GM18520 (cell line): ENCODE measurements around the gene CHDH.

Experiments
- ATAC-seq: cut with Tn5 transposase; IDR thresholded peaks from one replicate; pipeline ENCODE4 v1.9.1; 2021; ENCODE audit not compliant: unreplicated experiment

CHDH gene, protein sequence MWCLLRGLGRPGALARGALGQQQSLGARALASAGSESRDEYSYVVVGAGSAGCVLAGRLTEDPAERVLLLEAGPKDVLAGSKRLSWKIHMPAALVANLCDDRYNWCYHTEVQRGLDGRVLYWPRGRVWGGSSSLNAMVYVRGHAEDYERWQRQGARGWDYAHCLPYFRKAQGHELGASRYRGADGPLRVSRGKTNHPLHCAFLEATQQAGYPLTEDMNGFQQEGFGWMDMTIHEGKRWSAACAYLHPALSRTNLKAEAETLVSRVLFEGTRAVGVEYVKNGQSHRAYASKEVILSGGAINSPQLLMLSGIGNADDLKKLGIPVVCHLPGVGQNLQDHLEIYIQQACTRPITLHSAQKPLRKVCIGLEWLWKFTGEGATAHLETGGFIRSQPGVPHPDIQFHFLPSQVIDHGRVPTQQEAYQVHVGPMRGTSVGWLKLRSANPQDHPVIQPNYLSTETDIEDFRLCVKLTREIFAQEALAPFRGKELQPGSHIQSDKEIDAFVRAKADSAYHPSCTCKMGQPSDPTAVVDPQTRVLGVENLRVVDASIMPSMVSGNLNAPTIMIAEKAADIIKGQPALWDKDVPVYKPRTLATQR

DNA sequence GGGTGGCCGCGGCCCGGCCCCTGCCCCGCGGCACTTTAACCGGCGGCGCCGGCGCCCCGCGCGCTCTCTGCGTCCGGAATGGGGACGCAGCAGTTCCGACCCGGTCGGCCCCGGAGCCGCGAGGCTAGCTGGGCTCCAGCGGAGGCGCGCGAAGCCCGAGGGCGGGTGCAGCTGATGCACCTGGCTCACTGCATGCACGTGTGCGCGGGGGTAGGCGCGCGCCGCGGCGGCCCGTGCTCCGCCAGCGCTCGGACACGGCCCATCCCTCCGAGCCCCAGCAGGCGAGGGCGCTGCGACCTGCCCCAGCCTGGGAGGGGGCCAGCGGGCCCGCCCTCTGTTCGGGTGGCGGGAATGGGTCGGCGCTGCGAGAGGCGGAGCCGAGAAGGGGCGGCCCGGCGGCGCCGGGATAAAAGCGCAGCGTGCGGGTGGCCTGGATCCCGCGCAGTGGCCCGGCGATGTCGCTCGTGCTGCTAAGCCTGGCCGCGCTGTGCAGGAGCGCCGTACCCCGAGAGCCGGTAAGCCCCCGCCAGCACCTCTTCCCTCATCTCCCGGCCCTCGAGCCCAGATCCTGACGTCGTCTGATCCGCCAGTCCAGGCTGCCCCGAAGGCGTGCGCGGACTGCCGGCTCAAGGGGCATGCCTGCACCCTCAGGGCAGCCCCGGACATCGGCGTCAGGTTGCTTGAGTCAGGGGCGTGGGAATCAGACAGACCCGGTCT, at the start of gene CHDH, which contains the start of gene IL17RB:
Gene CHDH, minus strand, starts transcription at position 286 of the 717 bp plus-strand sequence. CDS start 22,411 bp downstream, outside the sequence.
Gene IL17RB, plus strand, starts transcription at position 435 of the 717 bp plus-strand sequence. Its CDS starts 21 bp downstream, at position 456.
- peak; percentile 25 for ATAC-seq

- ATAC-seq, result no peak
Measured at GRCh38 chr3:53892286-53892637, 46.0 kb upstream of the CHDH start.

DNA sequence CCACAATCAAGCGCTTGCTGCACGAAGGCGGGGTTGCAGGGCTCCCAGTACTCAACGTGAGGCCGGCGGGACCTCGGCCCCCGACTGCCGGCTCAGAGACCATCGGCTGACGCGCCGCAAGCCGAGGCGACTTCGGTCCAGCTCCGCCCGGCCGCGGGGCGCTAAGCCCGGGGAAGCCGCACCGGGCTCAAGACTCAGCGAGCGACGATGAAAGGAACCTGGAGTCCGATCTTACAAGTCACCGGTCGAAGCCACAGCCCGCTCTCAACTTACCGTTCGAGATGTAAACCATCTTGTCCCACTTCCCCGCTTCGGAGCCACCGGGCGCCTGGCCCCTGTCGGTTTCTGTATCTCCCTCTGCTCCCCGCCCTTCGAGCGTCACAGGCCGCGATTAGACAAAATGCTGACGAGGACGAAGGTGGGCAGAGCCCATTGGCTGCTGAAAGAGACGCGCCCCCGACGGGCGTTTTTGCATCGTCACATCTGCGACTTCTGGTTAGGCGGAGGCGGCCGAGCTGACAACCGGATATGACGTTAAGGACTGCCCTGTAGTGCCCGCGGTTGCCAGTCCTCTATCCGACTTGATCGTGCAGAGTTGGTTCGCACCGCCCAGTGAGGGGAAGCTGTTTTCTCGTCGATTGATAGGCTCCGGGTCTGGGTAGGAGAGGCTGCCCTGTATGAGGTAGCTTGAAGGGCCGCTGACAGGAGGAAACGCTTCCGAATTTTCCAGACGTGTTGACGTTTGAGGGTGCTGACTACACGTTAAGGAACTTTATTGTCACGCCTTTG, 45.5 kb upstream of the CHDH start, which contains the start of gene SELENOK:
Gene SELENOK, minus strand, starts transcription at position 363 of the 789 bp plus-strand sequence.
- ATAC-seq, result peak; percentile 93

DNA sequence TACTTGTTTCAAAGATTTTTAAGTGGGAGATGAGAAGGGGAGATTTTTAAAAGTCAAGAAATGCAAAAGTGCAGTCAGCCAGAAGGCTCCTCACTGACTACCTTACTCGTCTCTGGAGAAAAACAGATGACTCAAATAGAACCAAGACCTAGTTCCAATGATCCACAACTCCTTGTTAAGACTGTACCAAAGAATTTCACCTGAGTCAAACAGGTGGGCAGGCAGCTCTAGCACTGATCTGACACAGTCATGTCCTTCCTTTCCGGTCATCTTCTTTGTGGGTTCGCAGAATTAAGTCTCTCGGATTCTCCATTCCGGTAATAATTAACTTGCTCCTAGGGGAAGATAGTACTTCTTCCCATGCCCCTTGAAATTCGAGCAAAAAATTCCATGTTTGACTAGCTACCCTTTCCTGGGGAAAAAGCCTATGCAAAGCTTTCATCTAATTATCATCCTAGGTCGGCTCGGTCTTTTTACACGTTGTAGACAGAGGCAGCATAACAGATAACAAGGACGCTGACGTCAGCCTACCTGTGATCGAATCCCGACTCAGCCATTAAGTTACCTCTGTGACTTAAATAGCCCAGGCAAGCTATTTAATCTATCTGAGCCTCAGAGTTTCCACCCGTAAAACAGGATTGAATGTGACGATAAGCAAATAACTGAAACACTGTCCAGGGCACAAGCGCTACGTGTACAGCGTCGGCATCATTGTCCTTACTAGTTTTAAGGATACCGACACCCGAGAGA, 44.7 kb upstream of the CHDH start:
- ATAC-seq, result no peak

DNA sequence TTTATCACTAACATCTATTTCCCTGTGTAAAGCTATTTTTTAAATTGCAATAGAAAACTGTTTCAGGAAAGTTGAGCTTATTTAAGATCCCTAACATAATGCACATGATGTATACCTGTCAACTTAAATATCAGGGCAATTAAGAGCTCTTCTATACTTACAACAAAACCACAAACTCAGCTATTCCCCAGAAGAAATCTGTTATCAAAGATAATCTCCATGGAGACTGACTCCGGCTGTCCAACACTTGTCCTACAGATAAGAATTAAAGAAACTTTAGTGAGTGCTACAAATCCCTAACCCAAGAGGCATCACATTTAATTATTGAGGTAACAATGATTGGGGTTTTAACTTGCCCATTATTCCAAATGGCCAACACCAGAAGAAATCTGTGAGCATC, 42.0 kb upstream of the CHDH start:
- ATAC-seq, result no peak

DNA sequence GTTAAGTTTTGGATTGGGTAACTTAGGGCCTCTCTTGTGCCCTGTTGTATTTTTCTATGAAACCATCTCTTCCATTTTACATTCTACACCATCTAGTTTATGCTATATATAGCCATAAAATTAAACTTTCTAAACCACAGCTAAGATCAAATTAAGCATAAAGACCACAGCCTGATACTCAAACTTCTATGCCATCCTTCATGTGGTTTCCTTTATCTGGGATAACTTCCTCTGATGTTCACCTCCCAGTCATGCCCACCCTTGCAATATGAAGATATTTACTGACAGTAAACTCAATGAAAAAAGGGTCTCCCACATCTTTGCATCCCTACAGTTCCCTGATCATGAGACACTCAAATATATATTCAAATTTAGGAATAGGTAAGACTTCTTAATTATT, 41.2 kb upstream of the CHDH start:
- ATAC-seq, result no peak

DNA sequence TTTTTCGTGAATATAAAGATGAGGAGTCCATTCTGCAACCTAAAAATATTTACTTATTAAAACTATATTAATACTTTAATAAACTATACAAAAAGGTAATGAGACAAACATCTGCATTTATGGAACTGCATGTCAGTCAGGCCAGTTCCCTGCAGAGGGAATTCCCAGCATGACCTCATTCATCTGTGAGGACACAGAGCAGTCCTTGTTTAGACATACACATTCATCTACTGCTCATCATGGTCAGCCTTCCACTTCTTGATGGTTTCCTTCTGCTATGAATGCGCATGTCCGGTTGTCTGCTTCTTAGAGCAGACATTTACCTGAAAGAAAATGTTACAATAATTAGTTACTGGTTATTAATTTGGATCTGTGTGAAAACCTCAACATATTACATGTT, 39.0 kb upstream of the CHDH start:
- ATAC-seq, result no peak

DNA sequence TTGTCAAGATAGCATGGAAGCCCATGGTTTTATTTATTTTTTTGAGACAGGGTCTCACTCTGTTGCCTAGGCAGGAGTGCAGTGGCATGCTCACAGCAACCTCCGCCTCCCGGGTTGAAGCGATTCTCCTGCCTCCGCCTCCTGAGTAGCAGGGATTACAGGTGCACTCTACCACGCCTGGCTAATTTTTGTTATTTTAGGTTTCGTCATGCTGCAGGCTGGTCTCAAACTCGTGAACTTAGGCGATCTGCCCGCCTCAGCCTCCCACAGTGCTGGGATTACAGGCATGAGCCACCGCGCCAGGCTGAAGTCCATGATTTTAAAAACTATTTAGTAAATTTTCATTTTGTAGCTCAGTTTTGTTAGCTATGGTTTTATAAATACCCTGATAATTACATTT, 38.4 kb upstream of the CHDH start:
- ATAC-seq, result no peak

- ATAC-seq, result no peak
Measured at GRCh38 chr3:53883008-53883407, 36.8 kb upstream of the CHDH start.

GRCh38 chr3:53881691-53882593, 35.7 kb upstream of the CHDH start, which contains the start of gene ACTR8:
Gene ACTR8, minus strand, starts transcription at chr3:53882152. Its CDS starts 51 bp downstream, at chr3:53882101.
- ATAC-seq, result peak; percentile 60

DNA sequence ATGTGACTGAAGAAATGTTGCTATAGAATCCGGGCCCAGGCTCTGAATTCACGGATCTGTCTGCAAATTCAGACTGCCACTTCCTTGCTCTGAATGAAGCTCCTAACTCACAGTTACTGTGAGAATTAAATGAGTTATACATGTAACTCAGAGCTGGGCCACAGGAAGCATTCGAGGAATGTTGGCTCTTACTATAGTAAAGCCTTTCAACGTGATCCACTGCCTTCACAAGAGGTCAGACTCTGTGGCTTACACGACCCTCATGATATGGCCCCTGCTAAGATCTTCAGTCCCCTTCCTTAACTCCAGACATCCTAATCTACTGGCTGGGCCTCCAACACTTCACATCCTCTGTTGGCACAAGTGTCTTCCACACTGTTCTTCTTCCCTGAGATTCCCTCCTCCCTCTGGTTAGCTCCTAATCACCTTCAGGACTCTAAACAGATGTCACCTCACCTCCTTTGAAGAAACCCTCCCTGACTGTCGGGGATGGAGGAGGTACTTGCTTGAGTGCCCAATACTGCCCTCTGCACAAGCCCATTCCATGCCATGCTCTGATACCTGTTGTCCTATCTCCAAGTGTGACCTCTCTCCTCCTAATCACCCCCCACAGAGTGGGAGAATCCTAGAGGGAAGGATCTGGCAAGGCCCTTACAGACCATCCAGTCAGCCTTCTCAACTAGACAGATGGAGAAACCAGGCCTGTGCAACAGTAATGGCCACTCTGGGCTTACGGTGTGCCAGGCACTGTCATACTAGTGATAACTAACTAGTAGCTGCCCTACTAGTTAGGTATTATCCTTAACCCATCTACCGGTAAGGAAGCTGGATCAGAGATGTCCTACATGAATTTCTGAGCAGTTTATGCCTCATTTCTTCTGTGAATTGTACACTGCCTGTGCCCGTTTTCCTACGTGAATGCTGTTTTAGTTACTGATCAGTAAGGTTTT, 34.5 kb upstream of the CHDH start:
- ATAC-seq, result no peak

DNA sequence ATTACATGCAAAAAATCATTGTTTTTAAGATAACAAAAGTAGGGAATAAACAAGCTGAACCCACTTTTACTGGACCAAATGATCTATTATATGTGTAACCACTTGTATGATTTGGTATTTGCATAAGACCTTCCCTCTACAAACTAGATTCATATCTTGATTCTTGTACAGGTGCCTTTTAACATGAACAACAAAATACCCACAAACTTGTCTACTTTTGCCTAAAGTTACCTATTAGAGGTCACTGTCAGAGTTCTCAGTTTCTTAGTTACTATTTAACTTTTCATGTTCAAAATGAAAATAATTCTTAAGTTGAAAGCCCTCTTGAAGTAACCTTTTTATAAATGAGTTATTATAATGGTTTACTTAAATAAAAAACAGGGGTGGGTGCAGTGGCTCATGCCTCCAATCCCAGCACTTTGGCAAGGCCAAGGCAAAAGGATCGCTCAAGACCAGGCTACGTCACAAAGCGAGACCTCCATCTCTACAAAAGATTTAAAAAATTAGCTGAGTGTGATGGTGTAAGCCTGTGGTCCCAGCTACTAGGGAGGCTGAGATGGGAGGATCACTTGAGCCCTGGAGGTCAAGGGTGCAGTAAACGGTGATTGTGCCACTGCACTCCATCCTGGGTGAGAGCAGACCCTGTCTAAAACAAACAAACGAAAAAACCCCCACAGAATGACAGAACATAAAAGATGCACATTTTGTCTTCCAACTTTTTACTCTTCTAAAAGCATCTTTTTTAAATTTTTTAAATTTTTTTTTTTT, 19.7 kb upstream of the CHDH start:
- no peak for ATAC-seq

DNA sequence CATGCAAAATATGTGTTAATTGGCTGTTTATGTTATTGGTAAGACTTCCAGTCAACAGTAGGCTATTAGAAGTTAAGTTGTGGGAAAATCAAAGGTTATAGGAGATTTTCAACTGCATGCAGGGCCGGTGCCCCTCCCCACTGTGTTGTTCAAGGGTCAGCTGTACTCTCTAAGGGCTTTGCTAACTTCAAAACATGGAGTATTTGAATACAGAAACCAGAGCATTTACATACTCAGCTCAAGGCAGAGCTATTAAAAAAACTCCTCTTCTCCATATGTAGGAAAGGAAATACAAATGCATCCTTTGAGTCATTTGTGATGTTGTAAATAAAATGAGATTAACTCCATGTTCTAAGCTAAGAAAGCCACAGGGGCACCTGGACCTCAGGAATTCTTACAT, 16.9 kb upstream of the CHDH start:
- ATAC-seq, result no peak

- no peak for ATAC-seq
Measured at GRCh38 chr3:53862241-53862640, 16.0 kb upstream of the CHDH start.

DNA sequence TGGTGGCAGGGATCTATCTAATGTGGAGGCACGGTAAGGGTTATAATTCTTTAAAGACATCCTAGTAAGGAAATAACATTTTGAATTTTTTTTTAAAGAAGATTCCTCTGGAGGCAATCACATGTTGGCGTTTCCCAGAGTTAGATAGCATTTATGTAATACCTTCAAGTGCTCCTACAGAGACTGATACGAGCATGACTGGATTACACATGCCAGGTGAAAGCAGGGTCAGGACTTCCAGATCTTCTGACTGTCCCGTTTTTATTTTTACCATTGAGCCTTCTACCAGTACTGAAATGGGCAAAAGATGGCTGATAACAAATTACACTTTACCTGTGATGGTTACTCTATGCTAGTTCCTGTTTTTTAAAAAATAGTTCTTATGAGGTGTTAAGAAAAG, 14.0 kb upstream of the CHDH start:
- no peak for ATAC-seq

DNA sequence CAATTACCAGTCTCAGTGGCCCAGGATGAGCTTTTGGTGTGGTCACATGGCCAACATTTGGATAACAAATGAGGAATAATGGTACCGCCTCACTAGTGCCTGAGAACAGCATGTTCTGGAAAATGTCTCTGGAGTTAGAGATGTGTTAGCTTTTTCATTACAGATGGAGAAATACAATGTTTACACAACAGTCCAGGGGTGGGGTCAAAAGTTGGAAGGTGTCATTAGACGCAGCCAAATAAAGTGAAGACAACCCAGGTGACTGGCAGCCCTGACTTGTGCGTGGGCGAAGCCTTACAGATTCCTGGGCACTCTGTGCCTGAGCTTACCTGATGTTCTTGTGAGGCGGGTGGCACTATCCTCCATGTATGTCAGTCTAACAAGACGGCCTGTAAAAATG, 13.0 kb upstream of the CHDH start:
- ATAC-seq, result no peak

DNA sequence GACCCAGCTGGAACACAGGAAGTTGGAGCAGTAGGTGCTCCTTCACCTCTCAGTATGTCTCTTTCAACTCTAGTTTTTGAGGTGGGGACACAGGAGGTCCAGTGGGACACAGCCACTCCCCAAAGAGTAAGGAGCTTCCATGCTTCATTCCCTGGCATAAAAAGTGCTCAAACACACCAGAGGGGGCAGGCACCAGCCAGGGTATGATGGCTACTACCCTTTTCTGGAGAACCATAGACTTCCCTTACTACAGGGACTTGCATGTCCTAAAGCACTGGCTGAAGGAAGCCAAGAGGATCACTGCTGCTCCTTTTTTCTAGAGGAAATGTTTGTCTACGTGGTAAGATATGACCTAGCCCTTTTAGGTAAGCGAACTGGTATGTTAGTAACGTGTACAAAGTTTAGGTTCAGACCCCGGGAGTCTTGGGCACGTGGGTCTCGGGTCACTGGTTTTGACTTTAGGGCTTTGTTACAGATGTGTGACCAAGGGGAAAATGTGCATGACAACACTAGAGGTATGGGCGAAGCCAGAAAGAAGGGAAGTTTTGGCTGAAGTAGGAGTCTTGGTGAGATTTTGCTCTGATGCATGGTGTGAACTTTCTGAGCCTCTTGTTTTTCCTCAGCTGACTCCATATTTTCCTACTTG, 12.0 kb upstream of the CHDH start:
- no peak for ATAC-seq
